ENCODE measurements around the gene HSD17B10.
"Not testable (repeated sequence)": the region's sequence is repeated elsewhere in the genome, so short reads cannot be mapped to it uniquely, and the experiment has no call there.

HSD17B10 gene

DNA sequence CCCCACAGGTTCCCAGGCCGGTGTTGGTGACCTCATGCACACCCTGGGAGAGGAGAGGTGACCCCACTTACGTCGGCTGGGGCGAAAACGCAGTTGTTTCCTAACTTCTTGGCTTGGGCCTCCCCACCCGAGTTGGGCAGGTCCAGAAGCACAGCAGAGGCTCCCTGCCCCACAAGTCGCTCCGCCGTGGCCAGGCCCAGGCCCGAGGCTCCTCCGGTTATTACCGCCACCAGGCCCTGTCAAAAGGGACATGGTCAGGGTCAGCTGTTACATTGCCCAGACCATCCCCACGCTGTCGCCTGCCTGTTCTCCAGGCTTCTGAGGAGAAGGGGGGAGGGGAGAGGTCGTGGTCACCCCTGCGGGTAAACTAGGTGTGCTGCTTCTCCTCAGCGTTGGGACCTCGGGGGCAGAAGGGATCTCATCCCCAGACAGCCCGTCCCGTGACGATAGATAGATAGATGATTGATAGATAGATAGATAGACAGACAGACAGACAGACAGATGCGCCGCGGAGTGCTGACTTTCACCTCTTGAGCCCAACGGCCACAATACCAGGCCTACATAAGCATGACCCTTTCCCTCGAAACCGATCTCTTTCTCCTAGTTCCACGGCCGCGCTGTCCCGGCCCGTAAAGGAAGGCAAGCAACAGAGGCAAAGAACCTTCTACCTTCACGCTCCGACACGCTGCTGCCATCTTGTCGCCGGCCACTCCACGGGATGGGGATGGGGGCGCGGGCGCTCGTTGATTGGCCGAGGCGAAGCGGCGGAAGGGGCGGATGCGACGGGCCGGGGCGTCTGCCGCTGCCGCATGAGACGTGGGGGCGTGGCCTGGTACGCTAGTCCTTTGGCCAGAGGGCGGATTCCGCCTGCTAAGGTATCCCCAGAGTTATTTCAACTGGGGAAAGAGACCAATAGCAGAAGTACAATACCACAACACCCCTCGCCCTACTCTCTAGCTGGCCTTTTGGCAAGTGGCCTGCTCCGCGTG is at the start of gene HSD17B10:
HSD17B10 (minus strand) TSS at position 720 of the 989 bp plus-strand sequence; CDS start at position 695, 25 bp downstream.
- peak; percentile 79 for DNase-seq (ENCODE audit: low read depth)

DNA sequence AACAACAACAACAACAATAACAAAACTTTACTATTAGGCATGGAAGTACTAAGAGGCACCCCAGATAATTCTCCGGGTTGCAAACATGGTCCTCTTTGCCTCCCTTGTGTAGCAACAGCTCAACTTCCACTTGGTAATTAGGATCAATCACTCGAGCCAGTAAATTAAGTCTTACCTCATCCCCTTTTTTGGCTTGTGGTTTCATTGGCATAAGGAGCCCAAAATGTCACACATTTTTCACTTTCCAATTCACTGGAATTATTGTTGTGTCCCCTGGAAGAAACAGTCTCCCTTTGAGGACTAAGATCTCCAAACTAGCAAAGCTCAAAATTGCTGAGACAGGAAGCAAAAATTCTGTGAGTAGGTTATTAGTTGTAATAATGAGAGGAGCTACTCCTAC is 49.2 kb upstream of the HSD17B10 start:
- DNase-seq (ENCODE audit: low read depth), result no peak

GRCh38 chrX:53481816-53482465 is 47.8 kb upstream of the HSD17B10 start:
- peak; percentile 6 for DNase-seq (ENCODE audit: low read depth)

GRCh38 chrX:53481093-53481492 is 46.9 kb upstream of the HSD17B10 start:
- no peak for DNase-seq (ENCODE audit: low read depth)

- DNase-seq (ENCODE audit: low read depth), result no peak
Observed at GRCh38 chrX:53479301-53479700, 45.1 kb upstream of the HSD17B10 start.

- no peak for DNase-seq (ENCODE audit: low read depth)
Observed at GRCh38 chrX:53476371-53476770, 42.2 kb upstream of the HSD17B10 start.

DNA sequence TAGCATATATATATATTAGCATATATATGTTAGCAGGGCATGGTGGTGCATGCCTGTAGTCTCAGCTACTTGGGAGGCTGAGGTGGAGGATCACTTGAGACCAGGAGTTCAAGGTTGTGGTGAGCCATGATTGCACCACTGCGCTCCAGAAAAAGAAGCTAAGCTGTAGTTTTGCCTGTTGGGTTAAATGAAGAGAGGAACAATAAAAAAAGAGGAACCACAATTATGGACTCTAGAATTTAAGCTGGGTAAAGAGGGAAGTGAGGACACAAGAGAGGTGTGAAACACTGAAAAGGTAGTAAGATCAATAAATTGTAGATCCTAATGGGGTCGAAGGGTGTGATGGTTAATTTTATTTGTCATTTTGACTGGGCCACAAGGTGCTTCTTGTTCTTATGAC is 40.5 kb upstream of the HSD17B10 start:
- DNase-seq (ENCODE audit: low read depth), result no peak

DNA sequence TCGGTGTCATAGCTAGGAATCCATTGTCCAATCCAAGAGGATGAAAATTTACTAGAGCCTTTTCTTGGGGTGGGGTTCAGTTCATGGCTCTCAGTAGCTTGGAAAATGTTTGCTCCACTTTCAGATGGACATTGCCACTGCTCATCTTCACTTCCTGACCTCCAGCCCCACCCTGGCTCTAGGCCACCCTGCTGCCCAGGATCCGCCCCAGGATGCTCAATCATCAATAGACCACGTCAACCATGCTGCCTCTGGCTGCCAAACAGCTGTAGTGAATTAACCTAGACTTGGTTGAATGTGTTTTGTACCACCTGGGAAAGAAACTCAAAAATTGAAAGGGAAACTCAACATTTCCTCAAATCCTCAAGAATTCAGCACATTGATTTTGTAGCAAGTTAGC is 37.2 kb upstream of the HSD17B10 start:
- no peak for DNase-seq (ENCODE audit: low read depth)

DNA sequence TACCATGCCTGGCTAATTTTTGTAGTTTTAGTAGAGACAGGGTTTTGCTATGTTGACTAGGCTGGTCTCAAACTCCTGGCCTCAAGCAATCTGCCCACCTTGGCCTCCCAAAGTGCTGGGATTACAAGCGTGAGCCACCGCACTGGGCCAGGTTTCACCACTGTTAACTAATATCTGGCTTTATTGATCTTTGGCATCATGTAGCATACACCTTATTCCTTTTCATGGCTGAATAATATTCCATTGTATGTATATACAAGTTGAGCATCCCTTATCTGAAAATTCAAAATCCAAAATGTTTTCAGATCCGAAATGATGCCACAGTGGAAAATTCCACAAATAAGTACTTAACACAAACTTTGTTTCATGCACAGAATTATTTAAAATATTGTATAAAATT is 34.5 kb upstream of the HSD17B10 start:
- DNase-seq (ENCODE audit: low read depth), result not testable (repeated sequence)

DNA sequence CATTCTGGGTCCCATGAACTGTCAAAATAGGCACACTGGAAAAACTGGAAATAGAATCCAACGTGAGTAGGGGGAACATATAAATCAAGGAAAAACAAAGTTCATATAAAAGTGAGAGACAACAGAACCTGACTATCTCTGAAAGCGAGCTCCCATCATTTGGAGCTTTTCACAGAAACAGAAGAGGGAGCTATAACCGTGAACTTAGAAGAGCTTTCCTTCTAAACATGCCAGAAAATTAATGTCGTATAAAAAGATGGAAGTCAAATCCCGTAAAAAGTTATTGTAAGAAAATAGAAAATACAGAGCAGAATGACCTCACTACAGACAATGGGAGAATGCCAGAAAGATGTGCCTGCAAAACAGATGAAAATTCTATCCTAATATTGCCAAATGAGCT is 23.9 kb upstream of the HSD17B10 start:
- no peak for DNase-seq (ENCODE audit: low read depth)

DNA sequence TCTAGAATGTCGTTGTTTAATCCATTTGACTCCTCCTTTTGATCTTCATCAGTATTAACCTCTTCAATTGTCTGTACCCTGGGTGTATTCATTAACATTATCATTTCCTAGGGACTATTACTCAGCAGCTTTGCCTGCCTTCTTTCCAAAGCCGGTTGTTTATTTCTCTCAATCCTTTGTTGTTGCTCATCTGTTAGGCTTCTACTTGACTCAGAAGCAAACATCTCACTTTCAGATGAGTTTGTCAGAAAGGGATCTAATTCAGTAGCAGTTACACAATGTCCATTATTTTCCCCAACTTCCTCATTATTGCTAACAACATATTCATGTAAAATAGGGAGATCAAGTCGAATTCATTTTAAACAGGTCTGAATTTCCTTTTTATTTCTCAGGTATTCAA is 22.1 kb upstream of the HSD17B10 start:
- DNase-seq (ENCODE audit: low read depth), result no peak

GRCh38 chrX:53452812-53453211 is 18.6 kb upstream of the HSD17B10 start:
- DNase-seq (ENCODE audit: low read depth), result no peak

GRCh38 chrX:53449632-53450031 is 15.5 kb upstream of the HSD17B10 start:
- DNase-seq (ENCODE audit: low read depth), result no peak

- no peak for DNase-seq (ENCODE audit: low read depth)
Observed at GRCh38 chrX:53447441-53447840, 13.3 kb upstream of the HSD17B10 start.

DNA sequence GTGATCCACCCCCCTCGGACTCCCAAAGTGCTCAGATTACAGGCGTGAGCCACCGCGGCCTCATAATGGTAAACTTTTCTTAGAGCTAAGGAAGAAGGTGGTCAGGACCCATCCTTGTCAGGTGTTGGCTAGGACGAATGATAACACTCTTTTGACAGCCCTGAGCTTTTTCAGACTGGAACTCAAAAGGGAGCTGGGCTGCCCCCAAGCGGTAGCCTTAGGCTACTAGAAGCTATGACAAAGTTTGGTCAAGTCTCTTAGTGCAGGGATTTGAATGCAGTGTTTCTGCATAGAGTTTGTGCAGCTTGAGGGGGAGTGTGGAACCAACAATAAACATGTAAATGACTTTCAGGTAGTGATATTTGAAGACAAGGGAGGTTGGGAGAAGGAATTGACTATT is 11.8 kb upstream of the HSD17B10 start:
- DNase-seq (ENCODE audit: low read depth), result no peak

DNA sequence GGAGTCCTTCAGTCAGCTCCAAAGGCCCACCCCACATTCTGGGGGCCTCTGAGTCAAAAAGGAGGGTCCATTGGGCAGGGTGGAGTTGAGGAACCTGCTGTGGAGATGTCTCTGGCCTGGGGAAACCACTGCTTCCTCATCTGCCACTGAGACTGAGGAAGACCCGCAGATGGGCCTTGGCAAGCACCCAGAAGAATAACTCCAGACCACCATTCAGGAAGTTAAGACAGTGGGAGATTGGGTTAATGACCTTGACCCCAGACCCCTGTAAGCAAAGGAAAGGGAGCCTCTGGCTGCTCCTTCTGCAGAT is 8.1 kb upstream of the HSD17B10 start:
- DNase-seq (ENCODE audit: low read depth), result no peak

- DNase-seq (ENCODE audit: low read depth), result peak; percentile 64
Observed at GRCh38 chrX:53441531-53442321, 7.6 kb upstream of the HSD17B10 start.

DNA sequence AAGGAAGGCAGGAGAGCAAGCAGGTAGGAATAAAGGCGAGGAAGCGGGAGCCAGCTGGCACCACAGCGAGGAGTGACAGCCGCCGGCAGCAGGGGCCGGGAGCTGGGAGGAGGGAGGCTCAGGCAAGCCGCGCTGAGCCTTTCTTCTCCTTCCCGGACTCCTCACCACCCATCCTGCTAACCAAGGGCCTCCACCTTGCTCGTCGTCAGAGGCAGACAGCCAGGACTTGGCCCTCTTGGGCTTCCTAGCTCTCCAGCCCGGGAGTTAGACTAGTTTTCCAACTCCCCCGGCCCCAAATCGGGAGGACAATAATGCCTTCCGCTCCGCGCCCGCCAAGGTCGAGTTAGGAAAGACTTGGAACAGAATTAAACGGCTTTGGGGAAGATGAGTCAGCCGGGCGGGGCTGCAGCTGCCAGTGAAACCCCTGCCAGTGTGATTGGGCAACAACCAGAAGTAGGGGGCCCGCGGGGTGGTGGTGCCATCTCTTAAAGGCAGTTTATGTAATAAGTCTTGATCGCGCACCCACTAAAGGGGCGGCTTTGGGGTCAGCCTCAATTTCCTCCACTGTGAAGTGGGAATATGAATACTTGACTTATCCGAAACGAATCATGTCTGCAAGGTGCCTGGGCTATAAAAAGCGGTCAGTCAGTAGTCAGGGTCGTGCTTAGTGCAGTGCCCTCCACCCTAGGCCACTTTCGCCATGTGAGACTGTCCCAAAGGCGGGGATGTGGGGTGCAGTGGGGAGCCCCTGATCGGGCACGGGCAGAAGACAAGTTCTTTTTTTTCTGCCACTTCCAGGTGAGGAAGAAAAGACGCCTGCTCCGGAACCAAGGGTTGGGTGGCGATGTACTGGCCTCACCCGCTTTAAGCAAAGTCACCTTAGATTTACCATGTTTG is 6.7 kb upstream of the HSD17B10 start:
- no peak for DNase-seq (ENCODE audit: low read depth)

GRCh38 chrX:53440101-53440500 is 5.9 kb upstream of the HSD17B10 start:
- no peak for DNase-seq (ENCODE audit: low read depth)

GRCh38 chrX:53438832-53439230 is 4.7 kb upstream of the HSD17B10 start:
- DNase-seq (ENCODE audit: low read depth), result no peak

DNA sequence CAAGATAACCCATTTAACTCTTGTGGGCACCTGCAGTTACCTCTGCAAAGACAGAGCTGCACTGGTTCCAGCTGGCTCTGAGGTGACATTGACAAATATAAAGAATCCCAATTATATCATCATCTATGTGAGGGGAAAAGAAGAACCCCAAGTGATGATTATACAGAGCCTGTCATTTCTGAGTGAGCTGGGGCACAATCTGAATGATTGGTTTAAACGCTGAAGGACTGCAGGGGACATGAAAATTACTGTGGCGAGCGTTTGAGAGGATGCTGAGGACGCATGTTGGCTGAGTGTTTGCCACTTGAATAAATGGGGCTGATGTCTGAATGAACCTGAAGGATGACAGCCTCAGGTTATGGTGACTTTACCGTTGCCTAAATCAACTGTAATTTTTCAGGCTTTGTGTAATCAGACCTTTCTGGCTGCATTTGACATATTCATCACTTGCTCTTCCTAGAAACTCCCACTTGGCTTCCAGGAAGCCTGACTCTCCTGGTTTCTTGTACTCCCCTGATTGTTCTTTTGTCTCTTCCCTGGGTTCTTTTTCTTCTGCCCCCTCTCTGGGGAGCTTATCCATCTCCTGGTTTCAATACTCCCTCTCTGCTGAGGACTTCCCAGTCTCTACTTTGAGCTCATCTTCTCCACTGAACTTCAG is 4.1 kb upstream of the HSD17B10 start:
- no peak for DNase-seq (ENCODE audit: low read depth)

Measured in activated T-helper 9 cell treated with anti-CD3 and anti-CD28 coated beads, Interleukin-2, amount 50 U/mL, for 16 hours (primary cell).